GM12874 (cell line): ENCODE results near the gene CSKMT.

Experiments used
- CTCF ChIP-seq: IDR thresholded peaks from 2 replicates; pipeline ENCODE4 v1.5.1; 2011; ENCODE audit warnings: low read depth, mild to moderate bottlenecking, control low read depth, low read length, moderate library complexity; ENCODE audit not compliant: insufficient read depth

Gene CSKMT

GRCh38 chr11:62665075-62665598, at the start of gene CSKMT, which contains the start of gene C11orf98:
Gene CSKMT (plus strand): TSS chr11:62665312. CDS start chr11:62665880, 568 bp downstream.
Gene C11orf98 (minus strand): TSS chr11:62665210. CDS start chr11:62665169, 41 bp downstream.
- no peak for TF ChIP-seq CTCF

- no peak for TF ChIP-seq CTCF
Observed at GRCh38 chr11:62615521-62615920, 49.6 kb upstream of the CSKMT start.

- no peak for TF ChIP-seq CTCF
Observed at GRCh38 chr11:62621027-62621566, 44.0 kb upstream of the CSKMT start.

- TF ChIP-seq CTCF, result no peak
Observed at GRCh38 chr11:62621567-62622470, 43.3 kb upstream of the CSKMT start, which contains the start of gene B3GAT3. Gene B3GAT3 (minus strand): TSS chr11:62621986. CDS start chr11:62621947, 39 bp downstream.

GRCh38 chr11:62622476-62623089, 42.5 kb upstream of the CSKMT start:
- TF ChIP-seq CTCF, result no peak

- TF ChIP-seq CTCF, result 0 out of 2 replicates have a peak, but pooled peaks have one; percentile 4
Observed at GRCh38 chr11:62627713-62628112, 37.4 kb upstream of the CSKMT start.

GRCh38 chr11:62632492-62632891, 32.6 kb upstream of the CSKMT start:
- TF ChIP-seq CTCF, result no peak
